Activated CD4-positive, alpha-beta T cell treated with anti-CD3 and anti-CD28 coated beads, Interleukin-2, amount 50 U/mL, for 16 hours (primary cell): Measurements from ENCODE around the gene ABCA9.
"Not testable (repeated sequence)": the region's sequence is repeated elsewhere in the genome, so short reads cannot be mapped to it uniquely, and the experiment has no call there.

Source experiments
- DNase-seq: peaks from one replicate; pipeline ENCODE4 v3.0.0-alpha.2; 2020

ABCA9 gene

GRCh38 chr17:68954146-68954896, 106.4 kb downstream of the ABCA9 start:
- no peak for DNase-seq

- DNase-seq = no peak
Measured at GRCh38 chr17:68953340-68953997, 107.3 kb downstream of the ABCA9 start.

GRCh38 chr17:68950725-68951124, 110.0 kb downstream of the ABCA9 start:
- no peak for DNase-seq

GRCh38 chr17:68947868-68948267, 112.9 kb downstream of the ABCA9 start:
- DNase-seq = not testable (repeated sequence)

- no peak for DNase-seq
Measured at GRCh38 chr17:68944435-68945035, 116.2 kb downstream of the ABCA9 start.

GRCh38 chr17:68943812-68944182, 116.9 kb downstream of the ABCA9 start:
- not testable (repeated sequence) for DNase-seq

GRCh38 chr17:68943123-68943811, 117.5 kb downstream of the ABCA9 start:
- DNase-seq = no peak

- no peak for DNase-seq
Measured at GRCh38 chr17:68942389-68942788, 118.3 kb downstream of the ABCA9 start.

- no peak for DNase-seq
Measured at GRCh38 chr17:68941761-68942160, 119.0 kb downstream of the ABCA9 start.

- DNase-seq = no peak
Measured at GRCh38 chr17:68939195-68939594, 121.5 kb downstream of the ABCA9 start.

- no peak for DNase-seq
Measured at GRCh38 chr17:68937890-68938514, 122.7 kb downstream of the ABCA9 start.

GRCh38 chr17:68927516-68927915, 133.2 kb downstream of the ABCA9 start:
- no peak for DNase-seq

GRCh38 chr17:68924793-68925720, 135.7 kb downstream of the ABCA9 start:
- DNase-seq = no peak
